ENCODE results near the gene SLC16A1.

SLC16A1 gene

GRCh38 chr1:112955773-112956543 is at the start of gene SLC16A1:
TSS of gene SLC16A1 (minus strand) at chr1:112956196. CDS start at chr1:112929308, 26,888 bp downstream.
- no peak for TF ChIP-seq TCF12 (IDR thresholded peaks at IDR 0.05; ENCODE audit: low read depth)
- peak; percentile 61; the same call in 1 of the 2 replicates for TF ChIP-seq TAF1 (IDR thresholded peaks at IDR 0.05; ENCODE audit: low read depth)
- TF ChIP-seq REST (IDR thresholded peaks at IDR 0.05; ENCODE audit: low read depth): no peak
- no peak for TF ChIP-seq YY1 (IDR thresholded peaks at IDR 0.05; ENCODE audit: low read depth)
- peak; percentile 96 for TF ChIP-seq USF1 (IDR thresholded peaks at IDR 0.05)
- TF ChIP-seq FOXM1 (IDR thresholded peaks at IDR 0.05; ENCODE audit: borderline replicate concordance, low read depth): 0 out of 2 replicates have a peak, but pooled peaks have one; percentile 3
- TF ChIP-seq CEBPB (IDR thresholded peaks at IDR 0.05): no peak
- no peak for TF ChIP-seq CREB1 (IDR thresholded peaks at IDR 0.05; ENCODE audit: low read depth)
- peak; percentile 79 for TF ChIP-seq MAX (IDR thresholded peaks at IDR 0.05)
- TF ChIP-seq NFIC (IDR thresholded peaks at IDR 0.05): peak; percentile 2; the same call in 1 of the 2 replicates
- TF ChIP-seq EGR1 (IDR thresholded peaks at IDR 0.05): 0 out of 2 replicates have a peak, but pooled peaks have one; percentile 21
- peak; percentile 19; the same call in 1 of the 2 replicates for TF ChIP-seq RAD21 (IDR thresholded peaks at IDR 0.05; ENCODE audit: low read depth)
- TF ChIP-seq ZBTB7A (IDR thresholded peaks at IDR 0.05; ENCODE audit: low read depth): peak; percentile 23
- no peak for TF ChIP-seq EP300 (IDR thresholded peaks at IDR 0.05; ENCODE audit: borderline replicate concordance)
- TF ChIP-seq TEAD4 (IDR thresholded peaks at IDR 0.05): no peak

GRCh38 chr1:113003751-113004690 is 48.0 kb upstream of the SLC16A1 start:
- TF ChIP-seq MAX (IDR thresholded peaks at IDR 0.05) (no peak), TEAD4 (IDR thresholded peaks at IDR 0.05) (no peak), EP300 (IDR thresholded peaks at IDR 0.05; ENCODE audit: borderline replicate concordance) (no peak), NFIC (IDR thresholded peaks at IDR 0.05) (no peak), CEBPB (IDR thresholded peaks at IDR 0.05) (no peak), CREB1 (IDR thresholded peaks at IDR 0.05; ENCODE audit: low read depth) (no peak), REST (IDR thresholded peaks at IDR 0.05; ENCODE audit: low read depth) (no peak), EGR1 (IDR thresholded peaks at IDR 0.05) (no peak), YY1 (IDR thresholded peaks at IDR 0.05; ENCODE audit: low read depth) (no peak), ZBTB7A (IDR thresholded peaks at IDR 0.05; ENCODE audit: low read depth) (no peak), FOXM1 (IDR thresholded peaks at IDR 0.05; ENCODE audit: borderline replicate concordance, low read depth) (no peak), TCF12 (IDR thresholded peaks at IDR 0.05; ENCODE audit: low read depth) (no peak), TAF1 (IDR thresholded peaks at IDR 0.05; ENCODE audit: low read depth) (no peak), RAD21 (IDR thresholded peaks at IDR 0.05; ENCODE audit: low read depth) (no peak)

GRCh38 chr1:113002297-113002696 is 46.3 kb upstream of the SLC16A1 start:
- TF ChIP-seq ZBTB7A (IDR thresholded peaks at IDR 0.05; ENCODE audit: low read depth): no peak
- TF ChIP-seq NFIC (IDR thresholded peaks at IDR 0.05): no peak
- no peak for TF ChIP-seq FOXM1 (IDR thresholded peaks at IDR 0.05; ENCODE audit: borderline replicate concordance, low read depth)
- TF ChIP-seq CREB1 (IDR thresholded peaks at IDR 0.05; ENCODE audit: low read depth): no peak
- TF ChIP-seq TAF1 (IDR thresholded peaks at IDR 0.05; ENCODE audit: low read depth): no peak
- TF ChIP-seq TCF12 (IDR thresholded peaks at IDR 0.05; ENCODE audit: low read depth): no peak
- TF ChIP-seq EP300 (IDR thresholded peaks at IDR 0.05; ENCODE audit: borderline replicate concordance): no peak
- TF ChIP-seq USF1 (IDR thresholded peaks at IDR 0.05): no peak
- no peak for TF ChIP-seq REST (IDR thresholded peaks at IDR 0.05; ENCODE audit: low read depth)
- TF ChIP-seq EGR1 (IDR thresholded peaks at IDR 0.05): no peak
- TF ChIP-seq YY1 (IDR thresholded peaks at IDR 0.05; ENCODE audit: low read depth): no peak
- no peak for TF ChIP-seq TEAD4 (IDR thresholded peaks at IDR 0.05)
- no peak for TF ChIP-seq RAD21 (IDR thresholded peaks at IDR 0.05; ENCODE audit: low read depth)
- TF ChIP-seq MAX (IDR thresholded peaks at IDR 0.05): no peak
- no peak for TF ChIP-seq CEBPB (IDR thresholded peaks at IDR 0.05)

Measured in Ishikawa (cell line).